ENCODE measurements around the gene CCDC13.

Gene CCDC13

GRCh38 chr3:42801048-42801620 lies 28.1 kb upstream of the CCDC13 start:
- DNase-seq = no peak
- Histone ChIP-seq H3K4me3 (ENCODE audit: low read depth, low read length) (no peak overlapping the region), H3K9me3 (no peaks in the 10 kb centered on the region), H3K27me3 (no peaks in the 10 kb centered on the region), H3K36me3 (no peaks in the 10 kb centered on the region), H3K4me1 (no peaks in the 10 kb centered on the region; the same call in 1 of the 2 replicates)
- no peak for TF ChIP-seq CTCF (IDR thresholded peaks at IDR 0.05; ENCODE audit: low read depth, low read length)

- no peaks in the 10 kb centered on the region for H3K27me3 ChIP-seq
- H3K4me3 ChIP-seq (ENCODE audit: low read depth, low read length) = no peak overlapping the region
- no peaks in the 10 kb centered on the region for H3K9me3 ChIP-seq
- no peaks in the 10 kb centered on the region; the same call in 1 of the 2 replicates for H3K4me1 ChIP-seq
- DNase-seq = no peak
- TF ChIP-seq CTCF (IDR thresholded peaks at IDR 0.05; ENCODE audit: low read depth, low read length) = no peak
- H3K36me3 ChIP-seq = no peaks in the 10 kb centered on the region
Measured at GRCh38 chr3:42800251-42800650, 27.2 kb upstream of the CCDC13 start.

GRCh38 chr3:42799376-42799775 lies 26.3 kb upstream of the CCDC13 start:
- Histone ChIP-seq H3K9me3 (no peaks in the 10 kb centered on the region), H3K4me3 (ENCODE audit: low read depth, low read length) (no peak overlapping the region), H3K36me3 (no peaks in the 10 kb centered on the region), H3K27me3 (no peaks in the 10 kb centered on the region), H3K4me1 (no peaks in the 10 kb centered on the region; the same call in 1 of the 2 replicates)
- no peak for DNase-seq
- no peak for TF ChIP-seq CTCF (IDR thresholded peaks at IDR 0.05; ENCODE audit: low read depth, low read length)

GRCh38 chr3:42796332-42796885 lies 23.4 kb upstream of the CCDC13 start:
- Histone ChIP-seq H3K27me3 (no peaks in the 10 kb centered on the region), H3K9me3 (no peaks in the 10 kb centered on the region), H3K36me3 (no peaks in the 10 kb centered on the region), H3K4me1 (no peaks in the 10 kb centered on the region), H3K4me3 (ENCODE audit: low read depth, low read length) (no peak overlapping the region)
- no peak for TF ChIP-seq CTCF (IDR thresholded peaks at IDR 0.05; ENCODE audit: low read depth, low read length)
- no peak for DNase-seq

- H3K27me3 ChIP-seq = no peaks in the 10 kb centered on the region
- no peak for TF ChIP-seq CTCF (IDR thresholded peaks at IDR 0.05; ENCODE audit: low read depth, low read length)
- no peak overlapping the region for H3K4me3 ChIP-seq (ENCODE audit: low read depth, low read length)
- H3K36me3 ChIP-seq = no peaks in the 10 kb centered on the region
- no peak for DNase-seq
- no peaks in the 10 kb centered on the region for H3K4me1 ChIP-seq
- H3K9me3 ChIP-seq = no peaks in the 10 kb centered on the region
Measured at GRCh38 chr3:42795621-42796181, 22.6 kb upstream of the CCDC13 start.

- no peak for TF ChIP-seq CTCF (IDR thresholded peaks at IDR 0.05; ENCODE audit: low read depth, low read length)
Measured at GRCh38 chr3:42790714-42791229, 17.7 kb upstream of the CCDC13 start.

More at GRCh38 chr3:42790714-42791229, 17.7 kb upstream of the CCDC13 start:
- Histone ChIP-seq H3K27me3 (no peaks in the 10 kb centered on the region), H3K36me3 (no peaks in the 10 kb centered on the region), H3K9me3 (no peaks in the 10 kb centered on the region), H3K4me3 (ENCODE audit: low read depth, low read length) (no peak overlapping the region), H3K4me1 (no peaks in the 10 kb centered on the region)
- no peak for DNase-seq
